NT2/D1 (cell line): ENCODE data around the gene LPGAT1.

Experiments
- DNase-seq: peaks from one replicate; pipeline ENCODE4 v3.0.0-alpha.2; 2011; ENCODE audit warnings: low read depth, low spot score
- H3K27me3 ChIP-seq: 2 replicates; pipeline ENCODE4 v1.6.0; 2011; ENCODE audit warnings: mild to moderate bottlenecking; ENCODE audit not compliant: insufficient read length, insufficient read depth
- H3K36me3 ChIP-seq: 2 replicates; pipeline ENCODE4 v1.6.1; 2011; ENCODE audit warnings: mild to moderate bottlenecking, low read length, mixed read lengths; ENCODE audit not compliant: insufficient read depth, insufficient read length
- H3K4me1 ChIP-seq: 2 replicates; pipeline ENCODE4 v1.5.1; 2011; ENCODE audit not compliant: insufficient read depth, insufficient read length
- H3K4me3 ChIP-seq: 2 replicates; pipeline ENCODE4 v1.5.1; 2011; ENCODE audit warnings: low read depth; ENCODE audit not compliant: insufficient read length
- H3K9ac ChIP-seq: 2 replicates; pipeline ENCODE4 v1.6.0; 2011; ENCODE audit warnings: low read depth; ENCODE audit not compliant: insufficient read length
- H3K9me3 ChIP-seq: 2 replicates; pipeline ENCODE4 v1.5.1; 2011; ENCODE audit warnings: mild to moderate bottlenecking, low read length; ENCODE audit not compliant: insufficient read depth
- SUZ12 ChIP-seq: IDR thresholded peaks from 2 replicates; pipeline ENCODE4 v1.6.1; 2011; ENCODE audit not compliant: insufficient read length, insufficient read depth; ENCODE audit errors: extremely low read depth
- YY1 ChIP-seq: IDR thresholded peaks from 2 replicates; pipeline ENCODE4 v1.6.1; 2011; ENCODE audit not compliant: insufficient read length, insufficient read depth
- ZNF274 ChIP-seq: IDR thresholded peaks from 2 replicates; pipeline ENCODE4 v1.6.1; 2011; ENCODE audit warnings: mild to moderate bottlenecking, low read depth, low read length

Gene LPGAT1

DNA sequence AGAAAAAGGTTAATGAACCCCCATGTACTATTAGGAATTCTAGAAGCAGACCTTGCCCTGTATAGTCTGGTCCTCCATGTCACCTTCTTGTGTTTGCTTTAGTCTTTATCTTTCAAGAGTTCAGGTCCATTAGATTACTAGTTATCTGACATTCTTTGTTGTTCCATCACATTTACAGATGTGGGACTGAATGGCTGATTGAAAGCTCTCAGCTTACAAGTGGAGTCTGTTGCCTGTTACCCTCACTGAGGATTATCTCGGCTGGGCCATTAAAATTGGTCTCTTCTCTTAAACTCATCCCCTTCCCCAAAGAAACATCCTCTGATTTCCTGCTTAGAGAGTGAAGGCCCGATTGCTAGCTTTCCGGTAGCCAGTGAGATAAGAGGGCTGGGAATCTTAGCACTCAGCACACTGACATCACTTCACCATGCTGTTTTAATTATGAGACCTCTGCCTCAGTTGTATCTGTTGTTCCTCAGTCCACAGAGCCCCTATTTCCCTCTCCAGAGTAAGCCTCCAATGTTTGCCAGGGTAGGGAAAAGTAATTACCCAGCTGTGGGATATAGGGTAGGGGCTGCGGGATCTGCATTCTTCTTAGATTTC lies 76.8 kb downstream of the LPGAT1 start:
- H3K9ac ChIP-seq = no peak overlapping the region
- H3K36me3 ChIP-seq = peaks cover 14% of the 10 kb centered on the region
- peaks cover 7% of the 10 kb centered on the region; the same call in 1 of the 2 replicates for H3K9me3 ChIP-seq
- DNase-seq = no peak
- no peak for TF ChIP-seq ZNF274
- no peak for TF ChIP-seq SUZ12
- TF ChIP-seq YY1 = no peak
- H3K4me3 ChIP-seq = no peak overlapping the region
- H3K27me3 ChIP-seq = no peaks in the 10 kb centered on the region
- no peaks in the 10 kb centered on the region for H3K4me1 ChIP-seq

DNA sequence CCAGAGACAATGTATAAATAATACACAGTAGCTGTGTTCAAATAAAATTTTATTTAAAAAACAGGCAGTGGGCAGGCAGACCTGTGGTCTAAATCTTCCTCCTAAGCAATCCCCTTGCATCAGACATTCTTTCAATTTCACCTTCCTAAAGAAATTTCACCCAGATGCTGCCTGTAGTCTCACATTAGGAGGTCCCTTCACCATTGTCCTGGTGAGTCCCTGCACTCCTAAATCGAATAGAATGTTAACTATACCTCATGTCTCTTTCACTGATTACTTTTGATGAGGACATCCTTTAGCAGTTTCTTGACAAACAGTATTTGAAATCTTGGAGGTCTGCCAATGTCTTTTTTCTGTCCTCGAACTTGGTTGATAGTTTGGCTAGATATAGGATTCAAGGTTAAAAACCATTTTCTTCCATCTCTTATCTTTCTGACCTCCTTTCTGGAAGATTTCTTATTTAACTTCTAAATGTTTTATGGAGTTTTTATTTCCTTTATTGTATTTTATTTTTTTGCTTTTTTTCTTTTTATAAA lies 77.5 kb downstream of the LPGAT1 start:
- H3K9me3 ChIP-seq = peaks cover 2% of the 10 kb centered on the region; the same call in 1 of the 2 replicates
- no peak overlapping the region for H3K9ac ChIP-seq
- no peak for DNase-seq
- no peak overlapping the region for H3K4me3 ChIP-seq
- no peaks in the 10 kb centered on the region for H3K27me3 ChIP-seq
- peaks cover 17% of the 10 kb centered on the region for H3K36me3 ChIP-seq
- no peaks in the 10 kb centered on the region for H3K4me1 ChIP-seq
- no peak for TF ChIP-seq SUZ12
- no peak for TF ChIP-seq ZNF274
- TF ChIP-seq YY1 = no peak

DNA sequence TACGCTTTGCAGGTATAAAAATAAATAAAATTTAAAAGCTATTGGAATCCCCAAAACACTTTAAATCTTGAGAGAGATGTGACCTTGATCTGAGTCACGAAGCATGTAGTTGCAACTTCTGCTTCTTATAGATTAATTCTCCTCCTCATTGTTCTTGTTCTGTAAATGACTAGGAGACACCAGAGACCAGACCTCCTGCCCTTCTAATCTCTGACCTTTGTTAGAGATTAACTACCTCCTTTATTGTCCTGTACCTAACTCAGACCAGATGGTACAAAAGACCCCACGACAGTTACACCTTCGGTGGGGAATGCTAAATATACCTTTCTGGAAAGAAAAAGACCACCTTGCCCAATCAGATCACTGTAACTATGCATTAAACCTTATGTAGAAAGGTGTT lies 78.2 kb downstream of the LPGAT1 start:
- no peaks in the 10 kb centered on the region for H3K9me3 ChIP-seq
- H3K36me3 ChIP-seq = peaks cover 20% of the 10 kb centered on the region
- no peaks in the 10 kb centered on the region for H3K4me1 ChIP-seq
- TF ChIP-seq SUZ12 = no peak
- TF ChIP-seq YY1 = no peak
- no peak for TF ChIP-seq ZNF274
- DNase-seq = no peak
- H3K27me3 ChIP-seq = no peaks in the 10 kb centered on the region
- no peak overlapping the region for H3K9ac ChIP-seq
- H3K4me3 ChIP-seq = no peak overlapping the region

DNA sequence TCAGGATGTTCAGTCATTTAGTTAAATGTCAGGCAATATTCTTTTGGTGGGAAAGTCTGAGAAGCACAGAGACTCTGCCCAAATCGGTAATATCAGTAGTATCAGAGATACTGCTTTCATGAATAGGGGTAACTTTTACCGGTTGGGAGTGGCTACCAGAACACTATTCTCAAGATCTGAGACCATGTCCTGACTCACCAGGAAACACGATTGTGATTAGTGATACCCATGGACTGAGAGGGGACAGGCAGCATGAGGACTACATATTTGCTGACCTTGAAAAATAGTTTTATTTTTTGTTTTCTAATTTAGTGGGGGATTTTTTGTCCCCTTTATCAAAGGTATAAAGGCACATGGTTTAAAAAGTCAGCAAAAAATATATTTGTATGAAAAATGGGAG lies 79.1 kb downstream of the LPGAT1 start:
- Histone ChIP-seq H3K27me3 (no peaks in the 10 kb centered on the region), H3K36me3 (peaks cover 21% of the 10 kb centered on the region), H3K9ac (no peak overlapping the region), H3K4me3 (no peak overlapping the region), H3K9me3 (no peaks in the 10 kb centered on the region), H3K4me1 (no peaks in the 10 kb centered on the region)
- DNase-seq = no peak
- TF ChIP-seq ZNF274 (no peak), YY1 (no peak), SUZ12 (no peak)

DNA sequence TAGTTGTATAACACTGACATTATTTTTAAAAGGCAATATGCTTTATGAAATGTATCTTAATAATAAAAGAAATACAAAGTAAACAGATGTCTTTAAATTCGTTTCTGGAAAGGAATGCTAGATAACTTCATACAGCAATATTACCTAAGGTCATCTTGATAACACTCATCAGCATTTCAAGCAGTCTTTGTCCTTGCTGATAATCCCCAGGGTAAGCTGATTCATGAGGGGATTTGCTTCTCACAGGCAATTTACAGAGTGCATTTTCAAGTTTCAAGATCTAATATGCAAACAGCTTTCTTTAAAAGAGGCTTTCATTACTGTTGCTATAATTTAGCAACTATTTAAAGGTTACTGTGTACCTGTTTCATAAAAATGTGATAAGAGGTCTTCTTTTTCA lies 80.0 kb downstream of the LPGAT1 start:
- no peak overlapping the region for H3K4me3 ChIP-seq
- peaks cover 21% of the 10 kb centered on the region for H3K36me3 ChIP-seq
- no peak for DNase-seq
- H3K9ac ChIP-seq = no peak overlapping the region
- no peaks in the 10 kb centered on the region for H3K4me1 ChIP-seq
- H3K27me3 ChIP-seq = no peaks in the 10 kb centered on the region
- no peaks in the 10 kb centered on the region for H3K9me3 ChIP-seq
- no peak for TF ChIP-seq YY1
- no peak for TF ChIP-seq ZNF274
- TF ChIP-seq SUZ12 = no peak

DNA sequence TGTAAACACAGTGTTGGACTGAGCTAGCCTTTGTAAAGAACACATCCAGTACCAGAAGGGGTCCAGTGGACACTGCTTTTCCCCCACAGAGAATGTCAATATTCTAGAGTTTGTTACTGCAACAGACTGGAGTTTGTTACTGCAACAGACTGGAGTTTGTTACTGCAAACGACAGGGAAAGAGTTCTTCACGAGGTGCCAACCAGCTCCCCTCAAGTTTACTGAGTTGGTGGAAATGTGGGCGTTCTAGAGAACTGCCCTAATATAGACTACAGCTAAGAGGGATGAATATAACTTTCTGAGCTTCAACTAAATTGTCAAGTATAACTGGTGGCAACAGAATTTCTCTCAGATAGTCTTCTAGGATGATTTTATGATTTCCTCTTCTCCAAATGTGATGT lies 81.3 kb downstream of the LPGAT1 start:
- TF ChIP-seq YY1 (no peak), SUZ12 (no peak), ZNF274 (no peak)
- no peaks in the 10 kb centered on the region for H3K4me1 ChIP-seq
- H3K36me3 ChIP-seq = peaks cover 21% of the 10 kb centered on the region
- H3K27me3 ChIP-seq = no peaks in the 10 kb centered on the region
- H3K9me3 ChIP-seq = no peaks in the 10 kb centered on the region
- no peak overlapping the region for H3K9ac ChIP-seq
- no peak overlapping the region for H3K4me3 ChIP-seq
- DNase-seq = no peak

DNA sequence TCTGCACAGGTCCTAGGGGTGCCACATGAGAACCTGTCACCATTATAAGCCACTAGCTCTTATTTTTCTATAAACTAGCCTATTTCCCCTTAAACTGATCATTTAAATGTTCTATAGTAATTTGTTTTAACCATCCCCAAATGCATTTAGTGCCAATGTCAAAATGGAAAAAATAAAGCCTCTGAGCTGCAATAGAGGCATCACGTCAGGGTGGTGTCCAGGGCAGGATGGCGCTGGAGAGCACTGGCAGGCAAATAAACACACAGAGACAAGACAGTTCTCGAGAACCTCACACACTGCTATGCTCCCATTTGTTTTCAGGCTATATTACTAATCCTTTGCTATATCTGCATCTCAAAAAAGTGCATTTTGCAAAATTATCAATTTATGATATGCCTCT lies 81.8 kb downstream of the LPGAT1 start:
- Histone ChIP-seq H3K9me3 (no peaks in the 10 kb centered on the region), H3K27me3 (no peaks in the 10 kb centered on the region), H3K36me3 (peaks cover 21% of the 10 kb centered on the region), H3K4me3 (no peak overlapping the region), H3K4me1 (no peaks in the 10 kb centered on the region), H3K9ac (no peak overlapping the region)
- TF ChIP-seq YY1 = no peak
- TF ChIP-seq SUZ12 = no peak
- TF ChIP-seq ZNF274 = no peak
- no peak for DNase-seq
